GM21423 (cell line): ENCODE measurements around the gene YBEY.
"Not testable (repeated sequence)": the region's sequence is repeated elsewhere in the genome, so short reads cannot be mapped to it uniquely, and the experiment has no call there.

Experiments used
- ATAC-seq: cut with Tn5 transposase; IDR thresholded peaks from one replicate; pipeline ENCODE4 v1.9.1; 2021; ENCODE audit warnings: mild to moderate bottlenecking, moderate library complexity; ENCODE audit not compliant: unreplicated experiment

Gene YBEY

DNA sequence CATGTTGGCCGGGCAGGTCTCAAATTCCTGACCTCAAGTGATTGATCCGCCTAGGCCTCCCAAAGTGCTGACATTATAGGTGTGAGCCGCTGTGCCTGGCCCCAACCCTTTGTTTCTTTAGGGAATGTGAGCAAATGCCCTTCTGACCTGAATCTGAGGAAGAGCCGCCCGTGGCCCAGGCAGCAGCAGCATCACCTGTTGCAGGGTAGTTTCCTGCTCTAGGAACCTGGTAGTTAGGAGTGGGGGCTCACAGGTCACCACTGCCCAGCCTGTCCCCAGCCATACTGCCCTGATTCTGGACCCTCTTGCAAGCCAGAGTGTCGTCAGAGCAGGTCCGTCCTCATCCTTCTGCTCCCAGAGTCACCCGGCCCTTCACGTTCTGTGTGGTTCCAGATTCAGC, 13.0 kb downstream of the YBEY start:
- ATAC-seq = no peak

GRCh38 chr21:46301759-46302158, 15.6 kb downstream of the YBEY start:
- no peak for ATAC-seq

DNA sequence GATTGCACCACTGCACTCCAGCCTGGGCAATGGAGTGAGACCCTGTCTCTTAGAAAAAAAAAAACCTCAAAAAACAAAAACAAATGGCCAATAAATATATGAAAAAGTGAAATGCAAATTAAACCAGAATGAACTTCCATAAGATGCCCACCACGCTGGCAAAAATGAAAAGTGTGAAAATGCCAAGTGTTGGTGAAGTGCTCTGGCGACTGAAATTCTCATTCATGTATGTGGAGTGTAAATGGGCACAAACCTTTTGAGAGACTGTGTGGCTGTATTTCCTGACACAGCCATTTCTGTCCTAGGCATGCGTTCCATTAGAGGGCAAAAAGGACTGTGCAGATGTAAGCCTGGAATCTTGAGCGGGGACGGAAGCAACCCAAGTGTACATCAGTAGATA, 18.3 kb downstream of the YBEY start:
- no peak for ATAC-seq

- no peak for ATAC-seq
Measured at GRCh38 chr21:46304955-46305354, 18.8 kb downstream of the YBEY start.

- ATAC-seq = peak; percentile 37
Measured at GRCh38 chr21:46307625-46308024, 21.5 kb downstream of the YBEY start.

DNA sequence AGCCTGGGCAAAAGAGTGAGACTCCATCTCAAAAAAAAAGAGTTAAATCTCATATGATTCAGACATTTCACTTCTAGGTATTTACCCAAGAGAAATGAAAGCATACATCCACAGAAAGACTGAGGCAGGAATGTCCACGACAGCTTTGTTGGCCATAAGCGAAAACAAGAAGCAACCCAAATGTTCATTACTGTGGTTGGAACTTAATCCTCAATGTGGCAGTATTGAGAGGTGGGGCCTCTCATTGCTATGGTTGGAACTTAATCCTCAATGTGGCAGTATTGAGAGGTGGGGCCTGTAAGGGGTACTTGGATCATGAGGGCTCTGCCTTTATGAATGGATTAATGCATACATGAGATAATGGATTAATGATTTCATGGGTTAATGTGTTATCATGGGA, 22.3 kb downstream of the YBEY start:
- no peak for ATAC-seq

DNA sequence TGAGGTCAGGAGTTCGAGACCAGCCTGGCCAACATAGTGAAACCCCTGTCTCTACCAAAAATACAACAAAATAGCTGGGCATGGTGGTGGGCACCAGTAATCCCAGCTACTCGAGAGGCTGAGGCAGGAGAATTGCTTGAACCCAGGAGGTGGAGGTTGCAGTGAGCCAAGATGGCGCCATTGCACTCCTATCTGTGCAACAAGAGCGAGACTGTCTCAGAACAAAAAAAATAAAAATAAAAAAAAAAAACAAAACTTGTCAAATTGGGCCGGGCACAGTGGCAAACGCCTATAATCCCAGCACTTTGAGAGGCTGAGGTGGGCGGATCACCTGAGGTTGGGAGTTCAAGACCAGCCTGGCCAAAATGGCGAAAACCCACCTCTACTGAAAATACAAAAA, 24.1 kb downstream of the YBEY start:
- not testable (repeated sequence) for ATAC-seq

- no peak for ATAC-seq
Measured at GRCh38 chr21:46311568-46311967, 25.4 kb downstream of the YBEY start.

- ATAC-seq = no peak
Measured at GRCh38 chr21:46312949-46313348, 26.8 kb downstream of the YBEY start.

GRCh38 chr21:46314441-46315020, 28.4 kb downstream of the YBEY start:
- no peak for ATAC-seq

GRCh38 chr21:46316708-46317324, 30.7 kb downstream of the YBEY start:
- no peak for ATAC-seq

- ATAC-seq = no peak
Measured at GRCh38 chr21:46317710-46318463, 31.7 kb downstream of the YBEY start.

GRCh38 chr21:46318464-46318845, 32.3 kb downstream of the YBEY start:
- ATAC-seq = no peak

- ATAC-seq = no peak
Measured at GRCh38 chr21:46319186-46319585, 33.0 kb downstream of the YBEY start.

- ATAC-seq = no peak
Measured at GRCh38 chr21:46320331-46320801, 34.2 kb downstream of the YBEY start.

DNA sequence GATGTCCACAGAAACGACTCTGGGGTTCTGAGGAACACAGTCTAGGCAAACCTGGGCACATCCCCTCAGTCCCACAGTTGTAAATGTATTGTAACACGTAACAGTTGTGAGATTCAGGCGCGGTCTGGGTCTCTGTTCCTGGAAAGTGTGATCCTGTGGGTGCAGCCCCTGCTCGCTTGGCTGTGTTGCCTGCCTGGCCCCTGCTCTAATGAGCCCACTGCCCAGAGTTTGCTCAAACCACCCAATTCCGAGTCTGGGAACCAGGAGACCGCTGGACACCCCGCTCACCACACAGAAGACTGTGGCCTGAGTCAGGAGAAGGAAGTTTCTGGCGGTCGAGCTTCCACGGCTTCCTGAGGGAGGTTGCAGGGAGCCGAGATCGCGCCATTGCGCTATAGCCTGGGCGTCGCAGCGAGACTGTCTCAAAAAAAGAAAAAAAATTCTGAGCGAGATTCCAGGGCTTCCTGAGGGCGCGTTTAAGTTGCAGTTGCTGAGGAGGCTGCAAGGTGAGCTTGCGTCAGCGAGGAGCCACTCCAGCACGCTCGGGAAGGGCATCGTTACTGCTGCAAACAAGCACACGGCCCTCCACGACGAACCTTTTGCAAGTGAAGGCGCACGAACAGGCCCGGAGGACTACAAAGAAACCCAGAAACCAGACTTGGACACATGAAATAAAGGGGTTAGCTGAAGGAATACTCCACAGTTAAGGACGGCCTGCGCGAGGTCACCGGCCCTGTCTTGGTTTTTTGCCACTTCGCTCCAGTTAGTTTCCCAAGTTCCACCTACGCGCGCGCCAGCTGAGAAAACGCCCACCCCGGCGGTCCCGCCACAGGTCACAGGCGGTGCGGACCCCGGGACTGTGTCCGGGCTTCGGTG, 36.4 kb downstream of the YBEY start:
- no peak for ATAC-seq

GRCh38 chr21:46323227-46323709, 37.1 kb downstream of the YBEY start:
- ATAC-seq = no peak

- peak; percentile 76 for ATAC-seq
Measured at GRCh38 chr21:46323710-46324389, 37.7 kb downstream of the YBEY start, which contains the start of the genes C21orf58 and PCNT. Gene C21orf58 (minus strand): TSS chr21:46323870. CDS start chr21:46322738, 1,132 bp downstream. Gene PCNT (plus strand): TSS chr21:46324156. CDS start chr21:46324229, 73 bp downstream.

- ATAC-seq = peak; percentile 51
Measured at GRCh38 chr21:46324390-46325072, 38.4 kb downstream of the YBEY start.
